ENCODE data around the gene ITGB1.

GRCh38 chr10:32932225-32932729 is 25.8 kb downstream of the ITGB1 start:
- TF ChIP-seq, protein P1, sequence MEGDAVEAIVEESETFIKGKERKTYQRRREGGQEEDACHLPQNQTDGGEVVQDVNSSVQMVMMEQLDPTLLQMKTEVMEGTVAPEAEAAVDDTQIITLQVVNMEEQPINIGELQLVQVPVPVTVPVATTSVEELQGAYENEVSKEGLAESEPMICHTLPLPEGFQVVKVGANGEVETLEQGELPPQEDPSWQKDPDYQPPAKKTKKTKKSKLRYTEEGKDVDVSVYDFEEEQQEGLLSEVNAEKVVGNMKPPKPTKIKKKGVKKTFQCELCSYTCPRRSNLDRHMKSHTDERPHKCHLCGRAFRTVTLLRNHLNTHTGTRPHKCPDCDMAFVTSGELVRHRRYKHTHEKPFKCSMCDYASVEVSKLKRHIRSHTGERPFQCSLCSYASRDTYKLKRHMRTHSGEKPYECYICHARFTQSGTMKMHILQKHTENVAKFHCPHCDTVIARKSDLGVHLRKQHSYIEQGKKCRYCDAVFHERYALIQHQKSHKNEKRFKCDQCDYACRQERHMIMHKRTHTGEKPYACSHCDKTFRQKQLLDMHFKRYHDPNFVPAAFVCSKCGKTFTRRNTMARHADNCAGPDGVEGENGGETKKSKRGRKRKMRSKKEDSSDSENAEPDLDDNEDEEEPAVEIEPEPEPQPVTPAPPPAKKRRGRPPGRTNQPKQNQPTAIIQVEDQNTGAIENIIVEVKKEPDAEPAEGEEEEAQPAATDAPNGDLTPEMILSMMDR (IDR thresholded peaks at IDR 0.05 in 2 of 3, conservative IDR thresholded peaks at IDR 0.05 in 1 of 3; ENCODE audit: control insufficient read depth in 2 of 3, extremely low read depth in 1 of 3, insufficient read depth in 1 of 3, low read depth in 3 of 3, low read length in 3 of 3): no peak
- TF ChIP-seq SREBF1 (IDR thresholded peaks at IDR 0.05; ENCODE audit: low read length) (no peak), WRNIP1 (IDR thresholded peaks at IDR 0.05; ENCODE audit: borderline replicate concordance, low read depth, low read length) (no peak), TCF7 (IDR thresholded peaks at IDR 0.05; ENCODE audit: borderline replicate concordance) (no peak), SREBF2 (IDR thresholded peaks at IDR 0.05; ENCODE audit: low read length) (no peak)
- TF ChIP-seq, protein P2, sequence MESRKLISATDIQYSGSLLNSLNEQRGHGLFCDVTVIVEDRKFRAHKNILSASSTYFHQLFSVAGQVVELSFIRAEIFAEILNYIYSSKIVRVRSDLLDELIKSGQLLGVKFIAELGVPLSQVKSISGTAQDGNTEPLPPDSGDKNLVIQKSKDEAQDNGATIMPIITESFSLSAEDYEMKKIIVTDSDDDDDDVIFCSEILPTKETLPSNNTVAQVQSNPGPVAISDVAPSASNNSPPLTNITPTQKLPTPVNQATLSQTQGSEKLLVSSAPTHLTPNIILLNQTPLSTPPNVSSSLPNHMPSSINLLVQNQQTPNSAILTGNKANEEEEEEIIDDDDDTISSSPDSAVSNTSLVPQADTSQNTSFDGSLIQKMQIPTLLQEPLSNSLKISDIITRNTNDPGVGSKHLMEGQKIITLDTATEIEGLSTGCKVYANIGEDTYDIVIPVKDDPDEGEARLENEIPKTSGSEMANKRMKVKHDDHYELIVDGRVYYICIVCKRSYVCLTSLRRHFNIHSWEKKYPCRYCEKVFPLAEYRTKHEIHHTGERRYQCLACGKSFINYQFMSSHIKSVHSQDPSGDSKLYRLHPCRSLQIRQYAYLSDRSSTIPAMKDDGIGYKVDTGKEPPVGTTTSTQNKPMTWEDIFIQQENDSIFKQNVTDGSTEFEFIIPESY (IDR thresholded peaks at IDR 0.05): no peak
- TF ChIP-seq, protein P3, sequence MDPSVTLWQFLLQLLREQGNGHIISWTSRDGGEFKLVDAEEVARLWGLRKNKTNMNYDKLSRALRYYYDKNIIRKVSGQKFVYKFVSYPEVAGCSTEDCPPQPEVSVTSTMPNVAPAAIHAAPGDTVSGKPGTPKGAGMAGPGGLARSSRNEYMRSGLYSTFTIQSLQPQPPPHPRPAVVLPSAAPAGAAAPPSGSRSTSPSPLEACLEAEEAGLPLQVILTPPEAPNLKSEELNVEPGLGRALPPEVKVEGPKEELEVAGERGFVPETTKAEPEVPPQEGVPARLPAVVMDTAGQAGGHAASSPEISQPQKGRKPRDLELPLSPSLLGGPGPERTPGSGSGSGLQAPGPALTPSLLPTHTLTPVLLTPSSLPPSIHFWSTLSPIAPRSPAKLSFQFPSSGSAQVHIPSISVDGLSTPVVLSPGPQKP (IDR thresholded peaks at IDR 0.05; ENCODE audit: low read depth, low read length): no peak
- TF ChIP-seq, protein P4, sequence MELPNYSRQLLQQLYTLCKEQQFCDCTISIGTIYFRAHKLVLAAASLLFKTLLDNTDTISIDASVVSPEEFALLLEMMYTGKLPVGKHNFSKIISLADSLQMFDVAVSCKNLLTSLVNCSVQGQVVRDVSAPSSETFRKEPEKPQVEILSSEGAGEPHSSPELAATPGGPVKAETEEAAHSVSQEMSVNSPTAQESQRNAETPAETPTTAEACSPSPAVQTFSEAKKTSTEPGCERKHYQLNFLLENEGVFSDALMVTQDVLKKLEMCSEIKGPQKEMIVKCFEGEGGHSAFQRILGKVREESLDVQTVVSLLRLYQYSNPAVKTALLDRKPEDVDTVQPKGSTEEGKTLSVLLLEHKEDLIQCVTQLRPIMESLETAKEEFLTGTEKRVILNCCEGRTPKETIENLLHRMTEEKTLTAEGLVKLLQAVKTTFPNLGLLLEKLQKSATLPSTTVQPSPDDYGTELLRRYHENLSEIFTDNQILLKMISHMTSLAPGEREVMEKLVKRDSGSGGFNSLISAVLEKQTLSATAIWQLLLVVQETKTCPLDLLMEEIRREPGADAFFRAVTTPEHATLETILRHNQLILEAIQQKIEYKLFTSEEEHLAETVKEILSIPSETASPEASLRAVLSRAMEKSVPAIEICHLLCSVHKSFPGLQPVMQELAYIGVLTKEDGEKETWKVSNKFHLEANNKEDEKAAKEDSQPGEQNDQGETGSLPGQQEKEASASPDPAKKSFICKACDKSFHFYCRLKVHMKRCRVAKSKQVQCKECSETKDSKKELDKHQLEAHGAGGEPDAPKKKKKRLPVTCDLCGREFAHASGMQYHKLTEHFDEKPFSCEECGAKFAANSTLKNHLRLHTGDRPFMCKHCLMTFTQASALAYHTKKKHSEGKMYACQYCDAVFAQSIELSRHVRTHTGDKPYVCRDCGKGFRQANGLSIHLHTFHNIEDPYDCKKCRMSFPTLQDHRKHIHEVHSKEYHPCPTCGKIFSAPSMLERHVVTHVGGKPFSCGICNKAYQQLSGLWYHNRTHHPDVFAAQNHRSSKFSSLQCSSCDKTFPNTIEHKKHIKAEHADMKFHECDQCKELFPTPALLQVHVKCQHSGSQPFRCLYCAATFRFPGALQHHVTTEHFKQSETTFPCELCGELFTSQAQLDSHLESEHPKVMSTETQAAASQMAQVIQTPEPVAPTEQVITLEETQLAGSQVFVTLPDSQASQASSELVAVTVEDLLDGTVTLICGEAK (IDR thresholded peaks at IDR 0.05; ENCODE audit: borderline replicate concordance): no peak
